Sigmoid colon (tissue), 4 donors: ENCODE data around the gene ADAM21.

Experiments used
- EP300 ChIP-seq, 4 donors: sonication (generic); formaldehyde crosslinking; IDR thresholded peaks; one replicate each; pipeline ENCODE4 v1.6.1; 2017; ENCODE audit warnings: antibody characterized with exemption in 4 of 4
- POLR2A ChIP-seq, 2 donors: fragments of 450-650 bp; IDR thresholded peaks; one replicate each; pipeline ENCODE4 v1.6.1; 2016; ENCODE audit warnings: antibody characterized with exemption in 2 of 2, mild to moderate bottlenecking in 2 of 2, moderate library complexity in 2 of 2
- POLR2AphosphoS5 ChIP-seq, 4 donors: sonication (generic); formaldehyde crosslinking; IDR thresholded peaks; one replicate each; pipeline ENCODE4 v1.6.1; 2017; ENCODE audit warnings: antibody characterized with exemption in 4 of 4
- TF ChIP-seq, protein P1 (sequence below), 4 experiments: fragments of 450-650 bp in 3 of 4; fragments of 200-600 bp in 1 of 4; IDR thresholded peaks; one replicate each; pipeline ENCODE4 v1.5.1; 2016 to 2019; ENCODE audit warnings: antibody characterized with exemption in 4 of 4, mild to moderate bottlenecking in 3 of 4, moderate library complexity in 2 of 4

DNA sequence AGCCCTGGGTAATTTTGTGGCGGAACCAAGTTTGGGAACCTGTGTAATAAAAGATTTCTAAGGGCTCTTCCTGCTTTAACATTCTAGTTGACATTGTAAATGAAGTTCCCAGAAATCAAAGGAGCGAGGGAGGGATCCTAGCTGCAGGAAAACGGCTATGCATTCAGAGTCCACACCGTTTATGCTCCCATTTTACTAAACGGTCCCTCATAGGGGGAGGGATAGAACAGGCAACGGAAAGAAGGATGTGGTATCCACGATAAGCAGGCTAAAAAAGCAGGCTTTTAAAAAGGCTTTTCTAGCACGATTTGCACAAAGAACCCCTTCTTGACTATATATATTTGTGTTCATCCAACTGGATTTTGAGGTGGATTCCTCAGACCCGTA, 35.6 kb upstream of the ADAM21 start:
- TF ChIP-seq EP300 (IDR thresholded peaks at IDR 0.05) (no peak), POLR2A (IDR thresholded peaks at IDR 0.05) (no peak), POLR2AphosphoS5 (IDR thresholded peaks at IDR 0.05) (no peak)
- TF ChIP-seq, protein P1, sequence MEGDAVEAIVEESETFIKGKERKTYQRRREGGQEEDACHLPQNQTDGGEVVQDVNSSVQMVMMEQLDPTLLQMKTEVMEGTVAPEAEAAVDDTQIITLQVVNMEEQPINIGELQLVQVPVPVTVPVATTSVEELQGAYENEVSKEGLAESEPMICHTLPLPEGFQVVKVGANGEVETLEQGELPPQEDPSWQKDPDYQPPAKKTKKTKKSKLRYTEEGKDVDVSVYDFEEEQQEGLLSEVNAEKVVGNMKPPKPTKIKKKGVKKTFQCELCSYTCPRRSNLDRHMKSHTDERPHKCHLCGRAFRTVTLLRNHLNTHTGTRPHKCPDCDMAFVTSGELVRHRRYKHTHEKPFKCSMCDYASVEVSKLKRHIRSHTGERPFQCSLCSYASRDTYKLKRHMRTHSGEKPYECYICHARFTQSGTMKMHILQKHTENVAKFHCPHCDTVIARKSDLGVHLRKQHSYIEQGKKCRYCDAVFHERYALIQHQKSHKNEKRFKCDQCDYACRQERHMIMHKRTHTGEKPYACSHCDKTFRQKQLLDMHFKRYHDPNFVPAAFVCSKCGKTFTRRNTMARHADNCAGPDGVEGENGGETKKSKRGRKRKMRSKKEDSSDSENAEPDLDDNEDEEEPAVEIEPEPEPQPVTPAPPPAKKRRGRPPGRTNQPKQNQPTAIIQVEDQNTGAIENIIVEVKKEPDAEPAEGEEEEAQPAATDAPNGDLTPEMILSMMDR (IDR thresholded peaks at IDR 0.05): no peak
